H9 (cell line): Measurements from ENCODE around the gene NRG3. TPM values are rescaled to one million over a fixed set of nuclear protein-coding genes. Genes with fewer than 3 reads are reported as not detected.

Source experiments
- DNase-seq: peaks from one replicate; pipeline ENCODE4 v3.0.0-alpha.2; 2017
- H2AFZ ChIP-seq: one replicate; pipeline ENCODE4 v1.6.1; 2013; ENCODE audit warnings: mild to moderate bottlenecking, low read length, control low read depth, moderate library complexity
- H2AK5ac ChIP-seq: 2 replicates; pipeline ENCODE4 v1.6.1; 2013; ENCODE audit warnings: low read length, control low read depth, mixed read lengths; ENCODE audit not compliant: insufficient read length
- H2BK120ac ChIP-seq: one replicate; pipeline ENCODE4 v1.6.1; 2013; ENCODE audit warnings: low read depth, mild to moderate bottlenecking, low read length, control low read depth, inconsistent platforms; ENCODE audit not compliant: poor library complexity, severe bottlenecking
- H2BK12ac ChIP-seq: 2 replicates; pipeline ENCODE4 v1.6.1; 2013; ENCODE audit warnings: low read length, control low read depth, mixed read lengths, low read depth; ENCODE audit not compliant: insufficient read length
- H2BK15ac ChIP-seq: 2 replicates; pipeline ENCODE4 v1.6.1; 2013; ENCODE audit warnings: low read depth, low read length, control low read depth
- H2BK20ac ChIP-seq: one replicate; pipeline ENCODE4 v1.6.1; 2013; ENCODE audit warnings: low read depth, mild to moderate bottlenecking, low read length, control low read depth, inconsistent platforms; ENCODE audit not compliant: poor library complexity, severe bottlenecking
- H2BK5ac ChIP-seq: 2 replicates; pipeline ENCODE4 v1.6.1; 2013; ENCODE audit warnings: low read length, control low read depth, mixed read lengths; ENCODE audit not compliant: insufficient read length
- H3K14ac ChIP-seq: 2 replicates; pipeline ENCODE4 v1.6.1; 2013; ENCODE audit warnings: low read length, control low read depth; ENCODE audit not compliant: insufficient read depth
- H3K18ac ChIP-seq: 2 replicates; pipeline ENCODE4 v1.6.1; 2013; ENCODE audit warnings: low read depth, mild to moderate bottlenecking, mixed read lengths, low read length, control low read depth; ENCODE audit not compliant: insufficient read length
- H3K23ac ChIP-seq: 2 replicates; pipeline ENCODE4 v1.6.1; 2013; ENCODE audit warnings: low read length, control low read depth, mixed read lengths, low read depth; ENCODE audit not compliant: insufficient read length
- H3K23me2 ChIP-seq: 2 replicates; pipeline ENCODE4 v1.6.1; 2013; ENCODE audit warnings: low read depth, mild to moderate bottlenecking, mixed read lengths, low read length, control low read depth; ENCODE audit not compliant: insufficient read length, poor library complexity, severe bottlenecking
- H3K27ac ChIP-seq: 2 replicates; pipeline ENCODE4 v1.5.1; 2013; ENCODE audit warnings: low read length, control low read depth, mixed read lengths, low read depth; ENCODE audit not compliant: insufficient read length
- H3K27me3 ChIP-seq: 2 replicates; pipeline ENCODE4 v1.6.1; 2013; ENCODE audit warnings: low read length, control low read depth, inconsistent platforms; ENCODE audit not compliant: insufficient read depth
- H3K4ac ChIP-seq: 2 replicates; pipeline ENCODE4 v1.6.1; 2013; ENCODE audit warnings: low read depth, mild to moderate bottlenecking, control low read depth, inconsistent platforms, low read length, moderate library complexity
- H3K4me1 ChIP-seq: 2 replicates; pipeline ENCODE4 v1.6.1; 2013; ENCODE audit warnings: low read length, control low read depth, inconsistent platforms; ENCODE audit not compliant: insufficient read depth
- H3K4me2 ChIP-seq: 2 replicates; pipeline ENCODE4 v1.6.1; 2013; ENCODE audit warnings: low read length, control low read depth, mixed read lengths; ENCODE audit not compliant: insufficient read length, insufficient read depth
- H3K56ac ChIP-seq: 2 replicates; pipeline ENCODE4 v1.6.1; 2013; ENCODE audit warnings: low read depth, mild to moderate bottlenecking, mixed read lengths, low read length, control low read depth; ENCODE audit not compliant: insufficient read length
- H3K79me1 ChIP-seq: 2 replicates; pipeline ENCODE4 v1.6.1; 2013; ENCODE audit warnings: low read depth, mild to moderate bottlenecking, moderate library complexity, low read length, control low read depth, inconsistent platforms; ENCODE audit not compliant: insufficient read depth, poor library complexity, severe bottlenecking
- H3K79me2 ChIP-seq: 2 replicates; pipeline ENCODE4 v1.6.1; 2013; ENCODE audit warnings: low read length, control low read depth, inconsistent platforms; ENCODE audit not compliant: insufficient read depth
- H3K9ac ChIP-seq: 2 replicates; pipeline ENCODE4 v1.6.1; 2013; ENCODE audit warnings: low read length, control low read depth, mixed read lengths; ENCODE audit not compliant: insufficient read length; ENCODE audit errors: extremely low read depth
- H3K9me3 ChIP-seq: one replicate; pipeline ENCODE4 v1.6.1; 2013; ENCODE audit warnings: low read depth, low read length, inconsistent platforms; ENCODE audit not compliant: control insufficient read depth
- H3T11ph ChIP-seq: one replicate; pipeline ENCODE4 v1.6.1; 2013; ENCODE audit warnings: mild to moderate bottlenecking, low read length, control low read depth, inconsistent platforms
- H4K20me1 ChIP-seq: one replicate; pipeline ENCODE4 v1.6.1; 2013; ENCODE audit not compliant: control insufficient read depth, insufficient read length, insufficient read depth
- H4K5ac ChIP-seq: 2 replicates; pipeline ENCODE4 v1.6.1; 2013; ENCODE audit warnings: low read depth, mild to moderate bottlenecking, mixed read lengths, low read length, control low read depth; ENCODE audit not compliant: insufficient read length
- H4K8ac ChIP-seq: replicated peaks from 2 replicates; pipeline ENCODE4 v1.6.1; 2013; ENCODE audit warnings: low read length, control low read depth, mixed read lengths, low read depth; ENCODE audit not compliant: insufficient read length
- H4K91ac ChIP-seq: 2 replicates; pipeline ENCODE4 v1.6.1; 2013; ENCODE audit warnings: low read depth, mild to moderate bottlenecking, moderate library complexity, mixed read lengths, low read length, control low read depth; ENCODE audit not compliant: insufficient read length
- H3K27ac Mint-ChIP-seq, 3 experiments: 2 replicates in 2 of 3; 3 replicates in 1 of 3; pipeline ENCODE4 v1.8.0; 2020 to 2021; ENCODE audit warnings: mixed read lengths in 3 of 3, mild to moderate bottlenecking in 1 of 3, moderate library complexity in 1 of 3
- H3K27me3 Mint-ChIP-seq: 2 replicates; pipeline ENCODE4 v1.8.0; 2021; ENCODE audit warnings: low read depth, mild to moderate bottlenecking, moderate library complexity, mixed read lengths
- H3K36me3 Mint-ChIP-seq, 3 experiments: 2 replicates in 2 of 3; 3 replicates in 1 of 3; pipeline ENCODE4 v1.8.0; 2020 to 2021; ENCODE audit warnings: low read depth in 3 of 3, mixed read lengths in 3 of 3; ENCODE audit not compliant: insufficient read depth in 1 of 3
- H3K4me1 Mint-ChIP-seq, 2 experiments: 2 replicates each; pipeline ENCODE4 v1.8.0; 2020; ENCODE audit warnings: mixed read lengths in 2 of 2
- H3K4me3 Mint-ChIP-seq, 2 experiments: 2 replicates in 1 of 2; 3 replicates in 1 of 2; pipeline ENCODE4 v1.8.0; 2020 to 2021; ENCODE audit warnings: mild to moderate bottlenecking in 2 of 2, mixed read lengths in 2 of 2, moderate library complexity in 1 of 2
- H3K9me3 Mint-ChIP-seq, 2 experiments: 2 replicates in 1 of 2; 3 replicates in 1 of 2; pipeline ENCODE4 v1.8.0; 2020; ENCODE audit warnings: mild to moderate bottlenecking in 2 of 2, mixed read lengths in 2 of 2, moderate library complexity in 1 of 2
- WGBS: extraction: QIAGEN DNeasy Blood & Tissue Kit; methylation state at CpG from one replicate; pipeline ENCODE4 v1.1.7; 2013; ENCODE audit warnings: missing lambda C conversion rate, low lambda C conversion rate, mixed read lengths; ENCODE audit not compliant: insufficient read length; ENCODE audit errors: extremely low coverage; 5-methylcytosine and 5-hydroxymethylcytosine counted together
- total RNA-seq: library from RNA; stranded (reverse); gene quantifications from 2 replicates; pipeline ENCODE4 v1.2.1, GENCODE V29; 2021
- TF ChIP-seq, protein P1 (sequence below): fragments of 200-600 bp; sonication (generic); conservative IDR thresholded peaks from 3 replicates; pipeline ENCODE4 v1.8.0; 2021; ENCODE audit warnings: antibody characterized with exemption, mild to moderate bottlenecking

The NRG3 gene
- total RNA-seq, 1 experiment from 2014 or later = 1.6 TPM

DNA sequence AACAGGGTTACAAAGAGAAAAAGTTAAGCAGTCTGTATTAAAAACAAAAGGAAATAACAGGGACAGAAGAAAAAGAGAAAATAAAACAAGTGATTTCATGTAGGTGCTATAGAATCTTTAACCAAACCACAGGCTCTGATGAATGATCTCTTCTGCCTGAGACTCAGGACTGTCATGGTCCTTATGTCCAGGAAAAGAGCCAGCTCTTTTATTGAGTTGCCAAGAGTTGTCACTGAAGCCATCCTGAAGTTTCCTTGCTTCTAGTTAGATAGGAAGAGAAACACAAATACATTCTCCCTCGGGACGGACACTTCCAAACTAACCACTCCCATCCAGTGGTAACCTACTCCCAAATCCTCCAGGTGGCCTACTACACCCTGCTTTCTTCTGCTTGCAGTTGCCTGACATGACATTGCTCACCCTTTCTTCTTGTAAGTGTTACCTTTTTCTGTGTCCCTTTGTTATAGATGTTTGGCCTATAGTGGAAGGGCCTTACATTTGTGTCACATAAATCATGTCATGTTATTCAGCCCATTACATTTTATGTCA lies 346.7 kb downstream of the NRG3 start:
- H3K4ac ChIP-seq = no peak overlapping the region
- peak; percentile 50 for DNase-seq
- WGBS = no CpG with 5 or more reads among the region's 2 CpGs

More for the DNA sequence above, 346.7 kb downstream of the NRG3 start:
- no peaks in the 10 kb centered on the region for H3K27me3 ChIP-seq
- peaks cover 0 to 4% of the 10 kb centered on the region in 2 experiments; a peak in 1 of 4 replicates for H3K4me1 Mint-ChIP-seq
- H2BK12ac ChIP-seq = no peak overlapping the region
- no peaks in the 10 kb centered on the region for H3K79me2 ChIP-seq
- H2BK20ac ChIP-seq = no peak overlapping the region
- no peaks in the 10 kb centered on the region for H3K4me1 ChIP-seq
- H3K4me3 Mint-ChIP-seq = no peak overlapping the region
- no peaks in the 10 kb centered on the region for H3K9me3 Mint-ChIP-seq
- no peak overlapping the region for H2BK5ac ChIP-seq
- no peak overlapping the region for H3K56ac ChIP-seq
- H3K36me3 Mint-ChIP-seq = no peaks in the 10 kb centered on the region
- no peak overlapping the region for H3T11ph ChIP-seq
- no peaks in the 10 kb centered on the region for H3K79me1 ChIP-seq
- H3K23me2 ChIP-seq = no peaks in the 10 kb centered on the region
- H3K18ac ChIP-seq = no peak overlapping the region
- H3K27me3 Mint-ChIP-seq = no peaks in the 10 kb centered on the region
- no peak overlapping the region for H2AFZ ChIP-seq
- no peak overlapping the region for H2BK15ac ChIP-seq
- no peak overlapping the region for H3K14ac ChIP-seq
- H3K27ac Mint-ChIP-seq = 0 out of 7 replicates have a peak overlapping the region, but pooled peaks of 1 of the 3 experiments have one; percentile 0
- H2BK120ac ChIP-seq = no peak overlapping the region
- H2AK5ac ChIP-seq = no peak overlapping the region
- no peak overlapping the region for H3K23ac ChIP-seq
- H3K4me2 ChIP-seq = no peak overlapping the region
- no peak overlapping the region for H3K27ac ChIP-seq
- no peak overlapping the region for H4K8ac ChIP-seq
- H4K20me1 ChIP-seq = no peaks in the 10 kb centered on the region
- H3K9ac ChIP-seq = no peak overlapping the region
- no peaks in the 10 kb centered on the region for H3K9me3 ChIP-seq
- no peak overlapping the region for H4K5ac ChIP-seq
- TF ChIP-seq, protein P1, sequence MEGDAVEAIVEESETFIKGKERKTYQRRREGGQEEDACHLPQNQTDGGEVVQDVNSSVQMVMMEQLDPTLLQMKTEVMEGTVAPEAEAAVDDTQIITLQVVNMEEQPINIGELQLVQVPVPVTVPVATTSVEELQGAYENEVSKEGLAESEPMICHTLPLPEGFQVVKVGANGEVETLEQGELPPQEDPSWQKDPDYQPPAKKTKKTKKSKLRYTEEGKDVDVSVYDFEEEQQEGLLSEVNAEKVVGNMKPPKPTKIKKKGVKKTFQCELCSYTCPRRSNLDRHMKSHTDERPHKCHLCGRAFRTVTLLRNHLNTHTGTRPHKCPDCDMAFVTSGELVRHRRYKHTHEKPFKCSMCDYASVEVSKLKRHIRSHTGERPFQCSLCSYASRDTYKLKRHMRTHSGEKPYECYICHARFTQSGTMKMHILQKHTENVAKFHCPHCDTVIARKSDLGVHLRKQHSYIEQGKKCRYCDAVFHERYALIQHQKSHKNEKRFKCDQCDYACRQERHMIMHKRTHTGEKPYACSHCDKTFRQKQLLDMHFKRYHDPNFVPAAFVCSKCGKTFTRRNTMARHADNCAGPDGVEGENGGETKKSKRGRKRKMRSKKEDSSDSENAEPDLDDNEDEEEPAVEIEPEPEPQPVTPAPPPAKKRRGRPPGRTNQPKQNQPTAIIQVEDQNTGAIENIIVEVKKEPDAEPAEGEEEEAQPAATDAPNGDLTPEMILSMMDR = peak; percentile 62
- no peak overlapping the region for H4K91ac ChIP-seq
